UCSD-AML1 (cell line): Measurements from ENCODE around the gene CHP1.
"Not testable (repeated sequence)": the region's sequence is repeated elsewhere in the genome, so short reads cannot be mapped to it uniquely, and the experiment has no call there.

Source experiments
- DNase-seq: peaks from one replicate; lab custom pipeline; 2025; ENCODE audit not compliant: unreplicated experiment; lab: John Stamatoyannopoulos, UW

The CHP1 gene

DNA sequence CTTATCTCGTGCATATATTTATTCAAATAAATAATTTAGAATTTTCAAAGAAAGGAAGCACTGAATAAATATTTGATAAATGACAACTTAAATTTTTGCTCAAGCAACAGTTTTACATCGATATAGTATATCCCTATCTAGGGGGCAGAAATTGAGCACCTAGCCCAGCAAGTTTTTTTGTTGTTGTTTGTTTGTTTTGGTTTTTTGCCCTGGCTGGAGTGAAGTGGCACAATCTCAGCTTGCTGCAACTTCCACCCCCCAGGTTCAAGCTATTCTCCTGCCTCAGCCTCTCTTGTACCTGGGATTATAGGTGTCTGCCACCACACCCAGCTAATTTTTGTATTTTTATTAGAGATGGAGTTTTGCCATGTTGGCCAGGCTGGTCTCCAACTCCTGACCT lies 58.9 kb downstream of the CHP1 start:
- DNase-seq: no peak

- no peak for DNase-seq
Observed at GRCh38 chr15:41291065-41291631, 60.1 kb downstream of the CHP1 start.

DNA sequence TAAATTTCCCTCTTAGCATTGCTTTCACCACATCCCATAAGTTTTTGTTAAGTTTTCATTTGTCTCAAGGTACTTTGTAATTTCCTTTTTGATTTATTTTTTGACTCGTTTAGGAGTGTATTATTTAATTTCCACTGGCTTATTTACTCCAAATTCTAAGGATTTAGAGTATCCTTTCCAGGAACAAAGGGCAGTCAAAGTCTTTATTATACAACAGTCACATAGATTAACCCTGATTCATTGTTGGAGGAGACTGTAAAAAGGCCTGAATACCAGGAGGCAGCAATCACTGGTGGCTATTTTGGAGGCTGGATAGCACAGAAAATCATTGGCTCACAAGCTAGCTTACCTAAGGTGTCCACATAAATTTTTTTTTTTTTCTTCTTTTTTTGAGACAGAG lies 61.5 kb downstream of the CHP1 start:
- no peak for DNase-seq

DNA sequence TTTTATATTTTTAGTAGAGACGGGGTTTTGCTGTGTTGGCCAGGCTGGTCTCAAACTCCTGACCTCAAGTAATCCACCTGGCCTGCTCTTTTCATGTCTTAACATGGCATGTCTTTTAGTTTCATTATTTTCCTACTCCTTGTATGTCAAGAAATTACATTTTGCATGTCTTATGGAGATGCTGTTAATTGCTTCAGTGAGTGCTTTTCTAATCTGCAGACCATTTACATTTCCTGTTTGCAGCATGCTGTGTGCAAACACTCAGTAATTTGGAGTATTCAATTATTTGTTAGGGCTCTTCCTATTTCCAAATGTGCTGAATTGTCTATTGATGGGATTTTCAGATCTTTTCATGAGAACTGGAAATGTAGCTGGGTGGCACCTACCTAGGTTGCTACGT lies 70.1 kb downstream of the CHP1 start:
- not testable (repeated sequence) for DNase-seq

DNA sequence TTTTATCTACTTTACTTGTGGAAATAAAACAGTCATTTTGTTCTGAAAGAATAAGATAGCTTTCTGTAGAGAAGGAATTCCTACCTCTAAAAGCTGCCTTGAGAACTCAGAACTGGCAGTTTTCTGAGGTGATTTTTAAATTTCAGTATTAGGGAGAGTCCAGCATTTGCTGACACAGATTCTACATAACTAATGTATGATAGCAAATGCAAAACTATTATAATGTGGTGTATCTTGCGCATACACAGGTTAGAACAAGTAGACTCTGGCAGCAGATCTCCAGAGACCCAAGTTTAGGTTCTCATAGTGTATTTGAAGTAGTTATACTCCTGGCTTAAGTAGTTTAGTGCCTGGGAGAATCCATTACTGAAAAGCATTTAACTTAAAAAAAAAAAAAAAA lies 70.5 kb downstream of the CHP1 start:
- DNase-seq: no peak

- peak; percentile 12 for DNase-seq
Observed at GRCh38 chr15:41304149-41304770, 73.2 kb downstream of the CHP1 start.

DNA sequence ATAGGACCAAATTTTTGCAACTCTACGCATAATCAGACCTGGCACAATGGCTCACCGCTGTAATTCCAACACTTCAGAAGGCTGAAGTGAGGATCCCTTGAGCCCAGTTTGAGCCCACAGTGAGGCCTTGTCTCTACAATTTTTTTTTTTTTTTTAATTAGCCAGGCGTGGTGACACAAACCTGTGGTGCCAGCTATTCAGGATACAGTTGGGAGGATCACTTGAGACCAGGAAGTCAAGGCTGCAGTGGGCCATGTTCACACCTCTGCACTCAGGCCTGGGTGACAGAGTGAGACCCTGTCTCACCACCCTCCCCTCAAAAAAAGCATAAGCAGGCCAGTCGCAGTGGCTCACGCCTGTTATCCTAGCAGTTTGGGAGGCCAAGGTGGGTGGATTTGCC lies 76.6 kb downstream of the CHP1 start:
- DNase-seq: no peak

DNA sequence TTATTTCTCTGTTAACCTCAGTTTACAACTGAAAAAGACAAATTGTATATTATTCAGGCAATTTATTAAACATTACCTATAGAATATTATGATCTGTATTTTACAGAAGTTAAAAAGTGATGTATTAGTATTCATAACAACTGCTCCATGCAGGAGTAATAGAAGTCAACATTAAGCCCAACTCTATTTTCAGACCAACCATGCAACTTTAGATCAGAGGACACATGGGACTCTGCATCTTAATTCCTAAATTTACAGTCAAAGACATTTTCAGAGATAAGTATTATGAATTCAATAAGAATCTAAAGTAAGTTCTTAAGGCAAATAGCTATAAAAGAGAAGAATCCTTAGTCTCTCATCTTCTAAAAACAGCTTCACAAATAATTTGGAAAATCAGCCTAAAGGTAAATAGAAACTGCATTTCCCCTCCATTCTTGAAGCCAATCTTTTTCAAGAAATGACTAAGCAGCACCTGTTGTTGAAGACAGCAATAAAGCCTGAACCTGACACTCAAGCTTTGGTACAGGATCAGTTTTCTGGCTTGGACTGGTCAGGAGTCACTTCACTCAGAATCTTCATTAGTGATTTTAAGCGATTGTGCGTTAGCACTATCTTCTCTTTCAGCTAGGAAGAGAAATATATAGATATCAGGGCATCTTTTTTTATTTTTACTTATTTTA lies 78.3 kb downstream of the CHP1 start:
- no peak for DNase-seq

- not testable (repeated sequence) for DNase-seq
Observed at GRCh38 chr15:41320805-41321330, 89.8 kb downstream of the CHP1 start.

DNA sequence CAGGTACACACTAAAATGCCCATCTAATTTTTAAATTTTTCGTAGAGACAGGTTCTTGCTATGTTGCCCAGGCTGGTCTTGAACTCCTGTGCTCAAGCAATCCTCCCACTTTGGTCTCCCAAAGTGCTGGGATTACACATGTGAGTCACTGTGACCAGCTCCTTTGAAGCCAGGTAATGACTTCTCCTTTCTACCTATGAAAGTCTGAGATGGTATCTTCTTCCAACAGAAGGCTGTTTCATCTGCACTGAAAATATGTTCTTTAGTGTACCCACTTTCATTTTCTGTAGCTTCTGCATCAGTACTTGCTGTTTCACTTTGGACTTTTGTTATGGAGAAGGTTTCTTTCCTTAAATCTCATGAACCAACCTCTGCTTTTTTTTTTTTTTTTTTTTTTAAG lies 92.5 kb downstream of the CHP1 start:
- DNase-seq: no peak

DNA sequence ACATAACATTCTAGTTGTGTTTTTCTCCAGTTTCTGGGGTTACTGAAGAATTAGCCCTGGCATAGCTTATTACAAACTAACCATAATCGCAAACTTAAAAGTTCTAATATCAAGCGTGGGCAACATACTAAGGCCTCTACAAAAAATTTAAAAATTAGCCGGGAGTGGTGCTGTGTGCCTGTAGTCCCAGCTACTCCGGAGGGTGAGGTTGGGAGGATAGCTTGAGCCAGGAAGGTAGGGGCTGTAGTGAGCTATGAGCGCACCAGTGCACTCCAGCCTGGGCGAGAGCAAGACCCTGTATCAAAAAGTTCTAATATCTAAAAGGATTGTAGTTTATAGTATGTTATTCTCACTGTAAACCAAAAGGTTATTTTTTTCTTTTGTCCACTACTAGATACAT lies 100.2 kb downstream of the CHP1 start:
- no peak for DNase-seq
